Ovary (tissue), 10 donors: ENCODE measurements around the gene ITLN2. TPM values are rescaled to one million over a fixed set of nuclear protein-coding genes. Genes with fewer than 3 reads are reported as not detected.

ENCODE experiments used
- DNase-seq, 5 donors: peaks; one replicate each; pipeline ENCODE4 v3.0.0-alpha.2; 2019 to 2020
- H3K27ac ChIP-seq, 2 donors: fragments of 200-600 bp; one replicate each; pipeline versions ENCODE4 v1.5.1 to v1.8.0; 2019 to 2022
- H3K27me3 ChIP-seq: fragments of 200-600 bp; one replicate; pipeline ENCODE4 v1.8.0; 2022
- H3K36me3 ChIP-seq: fragments of 200-600 bp; sonication (generic); one replicate; pipeline ENCODE4 v1.5.1; 2019
- H3K4me1 ChIP-seq: one replicate; pipeline ENCODE4 v1.8.1; 2013; ENCODE audit warnings: mild to moderate bottlenecking, moderate library complexity; ENCODE audit not compliant: insufficient read depth
- H3K4me3 ChIP-seq: fragments of 200-600 bp; sonication (generic); one replicate; pipeline ENCODE4 v1.5.1; 2017
- H3K9me3 ChIP-seq, 2 donors: fragments of 200-600 bp in 1 of 2; sonication (generic) in 1 of 2; one replicate each; pipeline versions ENCODE4 v1.5.1 to v1.8.1; 2013 to 2019; ENCODE audit warnings: mild to moderate bottlenecking in 1 of 2, moderate library complexity in 1 of 2
- EP300 ChIP-seq: sonication (generic); formaldehyde crosslinking; IDR thresholded peaks from one replicate; pipeline ENCODE4 v1.6.1; 2017; ENCODE audit warnings: antibody characterized with exemption
- POLR2A ChIP-seq: fragments of 450-650 bp; IDR thresholded peaks from one replicate; pipeline ENCODE4 v1.6.1; 2017; ENCODE audit warnings: antibody characterized with exemption, mild to moderate bottlenecking, moderate library complexity
- WGBS, 3 donors: extraction: QIAGEN DNeasy Blood & Tissue Kit in 1 of 3; methylation state at CpG; one replicate each; pipeline versions ENCODE4 v1.1.5 to v1.1.7; 2013 to 2017; 5-methylcytosine and 5-hydroxymethylcytosine counted together
- intact Hi-C, 4 donors: fragments of 100-400 bp; cut with DNase I; formaldehyde crosslinking; loops; one replicate each; pipeline versions ENCODE4 v1.11.0 to v1.15.1; 2022 to 2023
- long read RNA-seq, 3 donors: library from polyadenylated mRNA in 2 of 3; unstranded in 2 of 3; transcript quantifications; one replicate each; pipeline ENCODE4 v2.0.0 and lab custom pipeline, GENCODE V29; 2021 to 2026
- polyA plus RNA-seq, 2 donors: library from polyadenylated mRNA; stranded (reverse); fragments of 200-250 nt in 1 of 2; fragments of 350-450 nt in 1 of 2; fragmentation: Illumina TruSeq in 1 of 2; extraction: RNeasy Lipid Tissue Mini Kit (QIAGEN cat#74804) in 1 of 2; gene quantifications; one replicate each; pipeline ENCODE4 v1.2.3, GENCODE V29; 2013 to 2014
- total RNA-seq, 7 donors: library from RNA; depleted of rRNA in 2 of 7; stranded (reverse); fragments of >200 nt in 2 of 7; fragmentation: NEBNext Ultra II Directional in 3 of 7; extraction: Animal tissue kit (Norgen Biotek cat#: 25700) in 3 of 7; gene quantifications; one replicate each; pipeline versions ENCODE4 v1.1.0 to v1.2.4, GENCODE V29; 2016 to 2023
- TF ChIP-seq, protein P1 (sequence below), 3 donors: fragments of 450-650 bp in 2 of 3; fragments of 200-600 bp in 1 of 3; IDR thresholded peaks; one replicate each; pipeline versions ENCODE4 v1.5.1 to v1.8.0; 2016 to 2022; ENCODE audit warnings: antibody characterized with exemption in 3 of 3, mild to moderate bottlenecking in 1 of 3
- donor health status: DM: no; HTN: no; CAD: no; lungs with moderate emphysema.
- donor health status: DM: no; HTN: no; CAD: no.
- donor health status: Bipolar disorder and iron deficiency.
- donor health status: DM: yes; HTN: yes; CAD: no.
- donor health status: DM: no; HTN: no; CAD: no.
- donor health status: DM: yes; HTN: yes; CAD: no.

The ITLN2 gene
- 1 to 10 TPM in 6 of 7 donors, under 1 TPM in 1; 0.53 to 7.2 (median 2.1) TPM for total RNA-seq
- 1 to 10 TPM; 3.4 to 7.6 TPM for polyA plus RNA-seq
- long read RNA-seq, donor 1, partial matches to known transcripts, result 1 of 2 reads
- long read RNA-seq, donor 1, other reads (novel, unspliced or antisense), result 1 of 2 reads
- long read RNA-seq, donor 2, result 0 reads
- long read RNA-seq, donor 3, partial matches to known transcripts, result 3 of 4 reads
- long read RNA-seq, donor 3, other reads (novel, unspliced or antisense), result 1 of 4 reads

DNA sequence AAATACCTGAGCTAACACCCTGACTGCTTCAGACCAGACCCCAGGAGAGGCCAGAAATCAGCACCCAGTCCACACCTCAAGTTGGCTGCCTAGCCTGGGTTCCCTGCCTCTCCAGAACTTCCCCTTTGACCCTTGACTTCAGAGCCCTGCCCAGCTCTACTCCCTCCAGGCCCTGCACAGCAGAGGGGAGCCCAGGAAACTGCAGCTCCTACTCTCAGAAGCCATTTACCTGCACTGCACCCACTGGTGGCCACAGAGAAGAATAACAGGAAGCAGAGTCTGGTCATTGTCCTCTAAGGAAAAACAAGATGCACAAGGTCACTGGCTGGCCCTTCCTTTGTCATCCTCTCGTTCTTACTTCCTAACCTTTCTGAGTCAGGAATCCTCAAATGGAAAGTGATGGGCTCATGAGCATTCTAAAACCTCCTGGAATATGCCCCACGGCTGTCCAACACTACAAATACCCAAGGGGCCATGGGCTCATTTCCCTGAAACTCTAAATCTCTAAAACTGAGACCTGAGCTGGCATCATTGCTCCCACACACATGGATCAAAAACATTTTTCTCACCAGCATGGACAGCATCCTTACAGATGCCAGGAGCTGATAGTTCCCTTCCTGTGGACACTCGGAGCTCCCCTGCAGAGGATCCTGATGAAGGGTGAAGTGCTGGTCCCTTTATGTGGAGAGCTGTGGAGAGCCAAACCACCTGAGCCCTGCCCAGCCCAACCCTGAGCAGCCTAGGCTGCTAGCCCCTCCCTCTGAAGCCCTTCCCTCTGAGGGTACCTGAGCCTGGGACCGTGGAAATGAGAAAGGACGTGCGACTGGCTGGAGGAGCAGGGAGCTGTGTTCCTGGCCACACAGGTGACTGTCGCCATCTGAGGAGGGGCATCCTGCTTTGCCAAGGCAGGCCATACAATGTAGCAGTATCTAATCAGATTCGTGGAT, at the start of gene ITLN2:
ITLN2 (minus strand) TSS at position 652 of the 947 bp plus-strand sequence; CDS start at position 584, 68 bp downstream.
- TF ChIP-seq, protein P1, sequence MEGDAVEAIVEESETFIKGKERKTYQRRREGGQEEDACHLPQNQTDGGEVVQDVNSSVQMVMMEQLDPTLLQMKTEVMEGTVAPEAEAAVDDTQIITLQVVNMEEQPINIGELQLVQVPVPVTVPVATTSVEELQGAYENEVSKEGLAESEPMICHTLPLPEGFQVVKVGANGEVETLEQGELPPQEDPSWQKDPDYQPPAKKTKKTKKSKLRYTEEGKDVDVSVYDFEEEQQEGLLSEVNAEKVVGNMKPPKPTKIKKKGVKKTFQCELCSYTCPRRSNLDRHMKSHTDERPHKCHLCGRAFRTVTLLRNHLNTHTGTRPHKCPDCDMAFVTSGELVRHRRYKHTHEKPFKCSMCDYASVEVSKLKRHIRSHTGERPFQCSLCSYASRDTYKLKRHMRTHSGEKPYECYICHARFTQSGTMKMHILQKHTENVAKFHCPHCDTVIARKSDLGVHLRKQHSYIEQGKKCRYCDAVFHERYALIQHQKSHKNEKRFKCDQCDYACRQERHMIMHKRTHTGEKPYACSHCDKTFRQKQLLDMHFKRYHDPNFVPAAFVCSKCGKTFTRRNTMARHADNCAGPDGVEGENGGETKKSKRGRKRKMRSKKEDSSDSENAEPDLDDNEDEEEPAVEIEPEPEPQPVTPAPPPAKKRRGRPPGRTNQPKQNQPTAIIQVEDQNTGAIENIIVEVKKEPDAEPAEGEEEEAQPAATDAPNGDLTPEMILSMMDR (IDR thresholded peaks at IDR 0.05), result peak in 1 of 3 donors; percentile 33
- TF ChIP-seq EP300, result no peak
- DNase-seq, result peak in 1 of 5 donors; percentile 28
- no peaks in the 10 kb centered on the region for H3K36me3 ChIP-seq
- H3K4me1 ChIP-seq, result peaks cover 13% of the 10 kb centered on the region
- H3K27ac ChIP-seq, result no peak within 1 kb of the TSS
- no peak within 1 kb of the TSS for H3K4me3 ChIP-seq
- WGBS, 3 donors, result 81 to 85% (median 84%) methylated on average over 8 of the region's 8 CpGs
- no peaks in the 10 kb centered on the region for H3K9me3 ChIP-seq
- no peaks in the 10 kb centered on the region for H3K27me3 ChIP-seq
- intact Hi-C loops, result loop anchor here in 2 of 4 donors (5.0 to 10.0 kb wide), 2 partner anchors 117 to 230 kb away; no protein-coding TSS in a partner anchor

DNA sequence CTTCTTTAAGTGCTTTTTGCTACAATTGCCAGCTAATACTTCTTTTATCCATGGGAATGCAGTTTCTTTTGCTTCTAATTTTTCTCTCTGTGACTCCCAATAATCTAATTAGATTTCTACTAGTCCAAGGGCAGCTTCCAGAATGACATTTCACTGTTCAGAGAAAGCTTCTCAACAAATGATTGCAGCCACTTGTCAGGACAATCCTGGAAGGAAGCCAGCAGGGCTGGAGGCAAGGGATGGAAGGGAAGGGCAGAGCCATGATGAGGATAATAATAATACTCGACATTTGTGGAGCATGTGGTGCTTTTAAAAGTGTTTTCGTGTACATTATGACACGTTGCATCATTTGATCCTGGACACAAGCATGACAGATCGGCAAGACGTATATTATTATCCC, 46.9 kb upstream of the ITLN2 start:
- DNase-seq, result no peak
- Histone ChIP-seq H3K27ac (no peak overlapping the region), H3K4me1 (no peaks in the 10 kb centered on the region), H3K27me3 (no peaks in the 10 kb centered on the region), H3K4me3 (no peak overlapping the region), H3K9me3 (no peaks in the 10 kb centered on the region), H3K36me3 (no peaks in the 10 kb centered on the region)
- intact Hi-C loops, result no loop called here
- WGBS, 3 donors, result 79 to 85% (median 85%) methylated on average over 5 of the region's 5 CpGs
- TF ChIP-seq, protein P1 (IDR thresholded peaks at IDR 0.05), result no peak
- TF ChIP-seq EP300, result no peak
- TF ChIP-seq POLR2A, result no peak

DNA sequence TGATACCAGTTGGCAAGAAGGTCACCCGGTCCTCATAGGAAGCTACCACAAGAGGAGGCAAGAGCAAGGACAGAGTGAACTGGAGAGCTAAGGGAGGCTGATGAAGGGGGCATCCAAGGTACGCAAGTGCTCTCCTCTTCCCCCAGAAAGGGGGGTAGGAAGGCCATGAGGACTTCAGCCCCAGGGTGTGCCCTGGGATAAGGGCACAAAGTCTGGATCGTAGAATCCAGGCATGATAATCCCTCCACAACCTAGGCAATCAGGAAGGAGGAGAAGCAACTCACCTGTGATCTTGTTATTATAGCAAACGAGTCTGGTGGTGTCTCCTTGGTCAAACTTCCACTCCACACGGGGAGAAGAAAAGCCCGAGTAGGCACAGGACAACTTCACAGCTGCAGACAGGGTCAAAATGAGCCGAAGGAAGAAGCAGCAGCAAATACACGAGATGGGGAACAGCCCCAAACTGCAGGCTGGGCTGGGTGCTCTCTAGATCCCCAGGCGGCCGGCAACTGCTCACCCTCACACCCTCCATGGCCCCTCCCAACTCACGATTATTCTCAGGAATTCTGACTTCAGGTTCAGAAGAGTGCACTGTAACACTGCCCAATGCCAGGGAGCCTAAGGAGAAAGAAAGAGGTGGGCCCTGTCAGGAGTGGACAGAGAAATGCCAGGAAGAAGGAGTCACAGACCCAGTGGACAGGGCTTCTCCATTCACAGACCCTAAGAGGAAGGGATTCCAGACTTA, 46.3 kb upstream of the ITLN2 start:
- Histone ChIP-seq H3K4me1 (no peaks in the 10 kb centered on the region), H3K27ac (no peak overlapping the region), H3K9me3 (no peaks in the 10 kb centered on the region), H3K36me3 (no peaks in the 10 kb centered on the region), H3K27me3 (no peaks in the 10 kb centered on the region), H3K4me3 (no peak overlapping the region)
- no peak for DNase-seq
- intact Hi-C loops, result no loop called here
- TF ChIP-seq EP300 (no peak), POLR2A (no peak)
- TF ChIP-seq, protein P1 (IDR thresholded peaks at IDR 0.05), result no peak
- 82 to 89% (median 86%) methylated on average over 11 of the region's 11 CpGs for WGBS, 3 donors

DNA sequence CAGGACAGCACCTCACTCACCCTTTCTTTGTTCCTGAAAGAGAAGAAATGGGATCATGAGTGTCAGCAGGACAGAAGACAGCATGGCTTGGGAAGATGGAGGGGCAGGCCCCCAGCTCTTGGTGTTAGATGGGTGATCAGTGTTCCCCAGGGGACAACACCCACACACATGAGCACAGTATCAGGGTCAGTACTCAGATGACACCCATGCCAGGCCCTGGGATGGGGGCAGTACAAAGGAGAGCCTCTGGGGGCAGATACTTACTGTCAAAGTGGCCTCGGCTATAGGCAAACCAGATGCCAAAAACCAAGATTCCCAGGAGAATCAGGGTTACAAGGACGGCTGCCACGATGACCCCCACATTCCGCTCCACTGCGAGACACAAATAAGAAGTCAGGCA, 44.8 kb upstream of the ITLN2 start:
- DNase-seq, result no peak
- TF ChIP-seq POLR2A, result no peak
- no peak for TF ChIP-seq EP300
- TF ChIP-seq, protein P1 (IDR thresholded peaks at IDR 0.05), result no peak
- Histone ChIP-seq H3K4me3 (no peak overlapping the region), H3K27ac (no peak overlapping the region), H3K27me3 (no peaks in the 10 kb centered on the region), H3K9me3 (no peaks in the 10 kb centered on the region), H3K36me3 (no peaks in the 10 kb centered on the region), H3K4me1 (no peaks in the 10 kb centered on the region)
- intact Hi-C loops, result loop anchor here in 3 of 4 donors (5.0 to 10.0 kb wide), 3 partner anchors 43 to 275 kb away; partner anchors contain the start of gene KLHDC9 (in 2 of the 3)
- WGBS, 3 donors, result 85 to 92% (median 89%) methylated on average over 5 of the region's 5 CpGs
